ENCODE measurements around the gene MS4A18.

GRCh38 chr11:60691661-60692060 lies 32.9 kb upstream of the MS4A18 start:
- TF ChIP-seq CTCF (conservative IDR thresholded peaks at IDR 0.05) = no peak
- TF ChIP-seq EZH2 (IDR thresholded peaks at IDR 0.05; ENCODE audit: low read depth) = no peak
